Measurements from ENCODE around the gene TIRAP. TPM values are rescaled to one million over a fixed set of nuclear protein-coding genes. Genes with fewer than 3 reads are reported as not detected.

TIRAP gene
- total and polyA plus RNA-seq, 9 of the 15 experiments (the other 6 are each of a cell fraction or from before 2014, with no cell fraction given), result 0.60 to 8.7 (median 3.7) TPM

- TF ChIP-seq ETV6 (IDR thresholded peaks at IDR 0.05; ENCODE audit: borderline replicate concordance in 1 of 2, low read depth in 2 of 2, low read length in 1 of 2) (no peak), ETV6 (CRISPR knock-in tag; IDR thresholded peaks at IDR 0.05; ENCODE audit: borderline replicate concordance) (no peak), ZBTB33 (CRISPR knock-in tag; IDR thresholded peaks at IDR 0.05) (no peak), MAFG (tag; conservative IDR thresholded peaks at IDR 0.05) (no peak), ZNF589 (CRISPR knock-in tag; IDR thresholded peaks at IDR 0.05; ENCODE audit: low read depth) (no peak), CHD2 (IDR thresholded peaks at IDR 0.05; ENCODE audit: low read depth, low read length) (no peak), ZNF175 (CRISPR knock-in tag; IDR thresholded peaks at IDR 0.05; ENCODE audit: low read depth) (no peak), TCF7L2 (IDR thresholded peaks at IDR 0.05; ENCODE audit: low read depth, low read length) (no peak), NFATC3 (IDR thresholded peaks at IDR 0.05) (no peak), ZNF431 (CRISPR knock-in tag; IDR thresholded peaks at IDR 0.05) (no peak), NKRF (IDR thresholded peaks at IDR 0.05; ENCODE audit: borderline replicate concordance) (no peak), TAF1 (IDR thresholded peaks at IDR 0.05; ENCODE audit: control insufficient read depth, extremely low read depth, insufficient read depth, low read length, severe bottlenecking) (no peak), BACH1 (tag; IDR thresholded peaks at IDR 0.05) (no peak)
Observed at GRCh38 chr11:126280595-126280994, 2.3 kb upstream of the TIRAP start (continued).

All from K562 (cell line).